GM19239 (cell line): ENCODE measurements around the gene MYO1C.
"Not testable (repeated sequence)": the region's sequence is repeated elsewhere in the genome, so short reads cannot be mapped to it uniquely, and the experiment has no call there.

Source experiments
- DNase-seq: peaks from one replicate; pipeline ENCODE4 v3.0.0; 2011; ENCODE audit warnings: low spot score; ENCODE audit not compliant: insufficient read length
- FAIRE-seq: peaks from 2 replicates; lab custom pipeline; 2011; peaks lifted over from hg19 to GRCh38; lab: Jason Lieb, UNC

The MYO1C gene, protein sequence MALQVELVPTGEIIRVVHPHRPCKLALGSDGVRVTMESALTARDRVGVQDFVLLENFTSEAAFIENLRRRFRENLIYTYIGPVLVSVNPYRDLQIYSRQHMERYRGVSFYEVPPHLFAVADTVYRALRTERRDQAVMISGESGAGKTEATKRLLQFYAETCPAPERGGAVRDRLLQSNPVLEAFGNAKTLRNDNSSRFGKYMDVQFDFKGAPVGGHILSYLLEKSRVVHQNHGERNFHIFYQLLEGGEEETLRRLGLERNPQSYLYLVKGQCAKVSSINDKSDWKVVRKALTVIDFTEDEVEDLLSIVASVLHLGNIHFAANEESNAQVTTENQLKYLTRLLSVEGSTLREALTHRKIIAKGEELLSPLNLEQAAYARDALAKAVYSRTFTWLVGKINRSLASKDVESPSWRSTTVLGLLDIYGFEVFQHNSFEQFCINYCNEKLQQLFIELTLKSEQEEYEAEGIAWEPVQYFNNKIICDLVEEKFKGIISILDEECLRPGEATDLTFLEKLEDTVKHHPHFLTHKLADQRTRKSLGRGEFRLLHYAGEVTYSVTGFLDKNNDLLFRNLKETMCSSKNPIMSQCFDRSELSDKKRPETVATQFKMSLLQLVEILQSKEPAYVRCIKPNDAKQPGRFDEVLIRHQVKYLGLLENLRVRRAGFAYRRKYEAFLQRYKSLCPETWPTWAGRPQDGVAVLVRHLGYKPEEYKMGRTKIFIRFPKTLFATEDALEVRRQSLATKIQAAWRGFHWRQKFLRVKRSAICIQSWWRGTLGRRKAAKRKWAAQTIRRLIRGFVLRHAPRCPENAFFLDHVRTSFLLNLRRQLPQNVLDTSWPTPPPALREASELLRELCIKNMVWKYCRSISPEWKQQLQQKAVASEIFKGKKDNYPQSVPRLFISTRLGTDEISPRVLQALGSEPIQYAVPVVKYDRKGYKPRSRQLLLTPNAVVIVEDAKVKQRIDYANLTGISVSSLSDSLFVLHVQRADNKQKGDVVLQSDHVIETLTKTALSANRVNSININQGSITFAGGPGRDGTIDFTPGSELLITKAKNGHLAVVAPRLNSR

DNA sequence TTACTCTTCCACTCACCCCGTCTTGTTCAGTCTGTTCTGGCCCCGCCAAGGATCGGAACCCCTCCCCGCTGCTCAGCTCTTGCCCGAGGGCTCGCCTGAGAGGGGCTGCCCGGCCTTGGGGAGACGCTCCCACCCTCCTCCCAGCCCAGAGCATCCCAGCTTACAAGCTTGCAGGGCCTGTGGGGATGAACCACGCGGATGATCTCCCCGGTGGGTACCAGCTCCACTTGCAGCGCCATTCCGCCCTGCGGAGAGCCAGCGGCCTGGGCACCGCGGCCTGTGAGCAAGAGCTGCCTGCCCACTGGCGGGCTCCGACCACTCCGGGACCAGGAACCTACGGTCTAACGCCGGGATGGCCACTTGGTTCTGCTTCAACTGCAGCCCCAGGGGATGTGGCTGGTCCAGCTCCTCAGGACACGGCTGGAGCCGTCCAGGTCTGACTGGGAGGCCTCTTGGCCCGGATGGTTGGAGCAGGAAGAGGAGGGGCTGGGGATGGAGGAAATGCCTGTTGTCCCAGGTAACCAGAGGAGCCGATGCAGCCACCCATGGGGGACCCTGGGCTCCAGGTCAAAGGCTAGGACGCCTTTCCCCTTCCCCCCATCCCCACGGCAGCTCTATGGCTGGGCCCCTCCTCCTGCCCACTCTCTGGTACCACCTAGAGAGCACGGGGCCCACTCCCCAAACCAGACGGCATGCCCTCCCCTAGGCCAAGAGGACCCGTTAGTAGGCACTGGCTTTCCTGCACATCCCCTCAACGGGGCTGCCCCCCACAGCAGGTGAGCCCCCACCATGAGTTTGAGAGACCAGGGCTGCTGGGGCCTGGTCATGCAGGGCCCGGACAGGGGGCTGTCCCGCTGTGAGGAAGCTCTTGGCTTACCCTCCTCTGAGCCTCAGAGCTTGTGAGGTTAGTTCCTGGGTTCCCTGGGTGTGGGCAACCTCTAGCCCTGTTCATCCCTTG is at the start of gene MYO1C:
TSS of gene MYO1C (minus strand) at position 438 of the 958 bp plus-strand sequence. CDS start at position 239, 199 bp downstream.
- no peak for FAIRE-seq
- no peak for DNase-seq

DNA sequence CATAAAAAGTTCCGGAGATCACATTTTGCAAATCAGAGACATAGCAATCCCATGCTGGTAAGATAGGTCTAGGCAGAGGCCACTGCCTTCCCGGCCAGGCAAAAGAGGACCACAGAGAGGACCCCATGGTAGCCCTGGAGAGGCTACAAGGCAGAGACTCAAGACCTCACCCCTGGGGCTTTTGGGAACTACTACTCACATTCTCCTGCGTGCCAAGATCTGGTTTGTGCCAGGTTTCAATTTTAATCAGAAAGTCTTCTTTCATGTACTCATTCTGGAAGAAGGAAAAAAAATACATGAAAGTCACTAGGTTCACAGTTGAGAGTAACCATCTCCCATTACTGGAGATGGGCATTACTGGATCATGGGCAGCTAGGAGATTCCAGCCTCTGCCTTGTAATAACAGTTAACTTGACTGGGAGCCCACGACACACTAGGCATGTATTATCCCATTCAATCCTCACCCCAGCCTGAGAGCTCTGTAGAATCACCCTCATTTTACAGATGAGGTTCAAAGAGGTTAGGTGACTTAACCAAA is 49.0 kb upstream of the MYO1C start:
- DNase-seq, result no peak
- FAIRE-seq, result no peak

DNA sequence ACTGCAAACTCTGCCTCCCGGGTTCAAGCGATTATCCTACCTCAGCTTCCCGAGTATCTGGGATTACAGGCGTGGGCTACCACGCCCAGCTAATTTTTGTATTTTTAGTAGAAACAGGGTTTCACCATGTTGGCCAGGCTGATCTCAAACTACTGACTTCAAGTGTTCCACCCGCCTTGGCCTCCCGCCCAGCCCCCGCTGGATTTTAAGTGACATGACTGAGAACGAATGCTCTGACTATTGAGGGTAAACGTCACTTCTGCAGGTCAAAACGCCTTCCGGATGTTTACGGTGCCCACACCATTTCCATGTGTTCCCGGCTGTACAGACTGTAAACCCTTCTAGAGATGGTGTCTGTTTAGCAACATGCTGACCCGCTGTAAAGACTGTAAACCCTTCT is 47.3 kb upstream of the MYO1C start:
- no peak for FAIRE-seq

DNA sequence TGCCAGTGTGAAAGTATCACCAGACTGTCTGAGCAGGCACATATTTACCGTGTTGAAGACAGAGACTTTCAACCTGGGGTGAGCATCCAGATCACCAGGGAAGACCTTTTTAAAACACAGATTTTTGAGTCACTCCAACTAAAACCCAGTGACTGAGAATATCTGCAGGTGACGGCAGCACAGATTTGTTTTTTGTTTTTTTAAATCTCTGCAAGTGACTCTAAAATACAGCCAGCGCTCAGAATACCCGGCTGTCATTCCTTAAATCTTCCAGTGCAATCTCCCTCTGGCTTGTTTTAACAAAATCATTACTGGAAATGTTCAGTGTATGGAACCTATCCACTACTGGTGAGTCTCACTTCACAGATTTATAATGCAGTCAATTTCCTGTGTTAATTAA is 43.3 kb upstream of the MYO1C start:
- no peak for FAIRE-seq
- DNase-seq, result no peak

More for the DNA sequence above, 47.3 kb upstream of the MYO1C start:
- no peak for DNase-seq

DNA sequence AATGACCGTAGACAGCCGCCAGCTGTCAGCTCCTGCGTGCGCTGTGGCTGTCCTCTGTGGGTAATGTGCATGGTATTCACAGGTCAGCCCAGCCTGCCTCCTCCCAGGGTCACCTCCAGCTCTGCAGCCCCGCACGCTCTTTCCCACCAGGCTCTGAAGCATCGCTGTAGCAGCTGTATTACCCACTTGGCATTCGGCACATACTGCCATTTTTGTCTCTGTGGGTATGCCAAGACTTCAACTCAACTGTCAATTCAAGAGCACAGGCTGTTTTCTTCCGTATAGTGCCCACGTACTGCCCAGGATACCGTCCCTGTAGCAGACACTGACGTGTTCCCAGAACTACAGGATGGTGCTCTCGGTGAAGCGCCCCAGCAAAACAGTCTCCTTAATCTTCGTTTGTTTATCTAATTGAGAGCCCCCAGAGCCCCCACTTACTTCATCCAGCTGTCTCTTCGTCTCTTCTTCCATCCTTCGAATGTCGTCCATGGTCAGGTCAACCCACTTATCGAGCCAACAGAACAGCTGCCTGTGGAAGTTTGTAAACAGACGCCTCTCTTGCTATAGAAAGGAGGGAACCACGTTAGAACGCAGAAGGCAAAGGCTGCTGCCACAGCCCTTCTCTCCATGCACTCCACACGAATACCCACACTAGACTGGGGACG is 41.3 kb upstream of the MYO1C start:
- DNase-seq, result no peak
- no peak for FAIRE-seq

DNA sequence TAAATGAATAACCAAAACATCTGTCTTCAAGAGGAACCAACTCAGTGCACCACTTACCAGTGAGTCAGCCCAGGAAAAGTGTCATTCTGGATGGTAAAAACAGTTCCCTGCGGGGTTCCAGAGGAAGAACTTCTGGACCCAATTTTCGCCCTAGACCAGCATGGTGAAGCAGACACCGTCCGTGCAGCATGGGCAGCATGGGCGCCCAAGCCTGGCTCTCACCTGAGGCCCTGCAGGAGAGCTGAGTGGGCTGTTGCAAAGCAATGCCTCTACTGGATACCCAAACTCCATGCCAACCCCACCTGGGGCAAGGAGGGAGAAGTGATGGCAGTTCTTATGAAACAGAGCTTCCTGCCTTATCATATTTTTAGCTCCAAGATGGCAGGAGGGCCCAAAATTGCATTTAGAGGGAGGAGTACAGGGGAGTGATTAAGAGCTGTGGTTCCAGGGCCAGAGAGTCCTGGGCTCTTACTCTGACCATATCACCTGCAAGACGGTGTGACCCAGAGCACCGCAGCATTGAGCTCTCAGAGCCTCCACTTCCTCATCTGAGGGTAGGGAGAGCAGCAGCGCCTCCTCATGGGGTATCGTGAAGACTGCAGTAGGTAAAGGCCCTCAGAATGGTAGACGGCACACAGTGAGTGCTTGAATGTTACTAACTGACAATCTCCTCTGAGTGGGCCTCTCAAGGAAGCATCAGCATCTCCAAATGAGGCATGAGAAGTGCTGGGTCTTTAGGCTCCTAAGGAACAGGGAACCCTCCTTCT is 40.5 kb upstream of the MYO1C start:
- DNase-seq, result no peak
- no peak for FAIRE-seq

DNA sequence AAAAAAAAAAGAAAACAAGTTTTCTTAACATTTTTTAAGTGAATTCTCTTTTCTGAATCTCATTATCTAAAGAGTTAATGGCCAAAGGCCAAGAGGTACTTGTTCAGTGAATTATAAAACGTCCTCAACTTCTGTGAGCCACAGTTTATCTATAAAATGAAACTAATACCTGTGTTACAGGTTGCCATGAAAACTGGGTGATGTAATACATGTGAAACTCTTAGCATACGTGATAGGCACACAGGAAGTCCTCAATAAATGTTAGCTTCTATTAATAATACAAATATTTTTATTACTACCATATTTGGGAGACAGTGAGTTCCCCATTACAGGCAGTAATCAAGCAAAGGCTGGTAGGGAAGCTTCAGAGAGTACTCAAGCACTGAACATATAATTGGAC is 37.4 kb upstream of the MYO1C start:
- DNase-seq (no peak), FAIRE-seq (no peak)

DNA sequence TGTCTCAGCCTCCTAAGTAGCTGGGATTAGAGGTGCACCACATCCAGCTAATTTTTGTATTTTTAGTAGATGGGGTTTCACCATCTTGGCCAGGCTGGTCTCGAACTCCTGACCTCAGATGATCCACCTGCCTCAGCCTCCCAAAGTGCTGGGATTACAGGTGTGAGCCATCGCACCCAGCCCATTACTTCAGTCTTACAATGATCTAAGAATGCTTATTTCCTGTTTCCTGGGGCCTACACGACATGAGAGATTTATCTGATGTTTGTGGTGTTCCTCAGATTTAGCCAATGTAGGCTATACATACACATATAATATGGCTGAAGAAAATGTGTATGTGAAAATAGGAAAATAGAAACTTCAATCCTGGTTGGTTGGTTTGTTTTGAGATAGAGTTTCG is 34.4 kb upstream of the MYO1C start:
- FAIRE-seq, DNase-seq: not testable (repeated sequence)

DNA sequence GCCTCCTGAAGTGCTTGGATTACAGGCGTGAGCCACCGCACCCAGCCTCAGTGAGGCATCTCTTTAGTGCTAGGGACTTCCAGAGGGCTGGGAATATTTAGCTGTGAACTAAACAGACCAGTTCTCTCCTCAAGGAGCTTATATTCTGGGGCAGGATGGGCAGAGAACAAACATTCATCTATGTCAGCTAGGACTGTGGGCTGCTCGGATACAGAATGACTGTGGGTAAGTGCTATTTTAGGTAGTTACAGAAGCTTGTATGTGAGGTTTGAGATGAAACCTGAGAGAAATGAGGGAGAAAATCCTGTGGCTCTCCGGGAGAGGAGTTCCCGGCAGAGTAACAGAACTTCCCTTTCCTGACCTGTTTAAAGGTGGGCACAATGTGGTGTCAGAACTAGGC is 30.1 kb upstream of the MYO1C start:
- FAIRE-seq, result no peak
- DNase-seq, result no peak

DNA sequence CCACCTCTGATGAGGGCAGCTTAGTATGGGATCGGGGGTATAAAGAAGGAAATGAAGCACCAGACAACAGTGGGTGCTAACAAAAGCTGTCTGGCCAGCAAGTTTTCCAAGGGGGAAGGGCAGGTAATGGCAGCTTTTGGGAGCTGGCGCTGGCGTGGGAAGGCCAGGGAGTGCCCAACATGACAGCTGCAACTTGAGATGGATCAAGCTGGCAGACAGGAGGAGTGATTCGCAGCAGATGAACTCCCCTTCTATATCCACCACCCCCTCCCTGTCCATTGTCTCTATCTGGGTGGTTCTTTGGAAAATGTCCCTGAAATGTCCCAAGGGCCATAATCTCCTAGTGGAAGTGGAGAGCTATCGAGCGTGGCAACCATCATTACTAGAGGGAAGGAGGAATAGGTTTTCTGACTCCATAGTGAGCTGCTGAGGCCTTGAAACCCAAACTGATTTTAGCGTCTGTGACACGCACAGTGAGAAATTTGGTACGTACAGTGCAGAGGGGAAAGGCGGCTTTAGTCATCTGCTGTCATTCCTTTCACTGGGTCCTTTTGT is 28.7 kb upstream of the MYO1C start:
- DNase-seq, result no peak
- FAIRE-seq, result no peak

DNA sequence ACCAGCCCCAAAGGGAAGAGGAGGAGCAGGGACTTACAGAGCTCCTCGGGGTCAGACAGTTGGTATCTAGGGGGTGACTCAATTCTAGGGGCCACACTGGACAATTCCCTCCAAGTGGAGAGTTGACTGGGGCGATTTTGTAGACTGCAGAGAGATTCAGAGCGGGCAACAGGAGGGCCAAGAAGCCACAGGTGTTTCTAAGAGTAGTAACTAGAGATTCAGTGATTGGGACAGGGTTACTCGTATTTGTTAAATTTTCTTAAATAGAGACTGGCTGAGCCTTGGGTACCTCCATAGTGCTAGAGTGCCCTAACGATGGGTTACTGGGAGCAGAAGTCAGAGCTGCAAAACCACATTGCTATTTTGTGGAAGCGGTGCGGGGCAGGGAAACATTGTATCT is 27.2 kb upstream of the MYO1C start:
- no peak for DNase-seq
- no peak for FAIRE-seq

DNA sequence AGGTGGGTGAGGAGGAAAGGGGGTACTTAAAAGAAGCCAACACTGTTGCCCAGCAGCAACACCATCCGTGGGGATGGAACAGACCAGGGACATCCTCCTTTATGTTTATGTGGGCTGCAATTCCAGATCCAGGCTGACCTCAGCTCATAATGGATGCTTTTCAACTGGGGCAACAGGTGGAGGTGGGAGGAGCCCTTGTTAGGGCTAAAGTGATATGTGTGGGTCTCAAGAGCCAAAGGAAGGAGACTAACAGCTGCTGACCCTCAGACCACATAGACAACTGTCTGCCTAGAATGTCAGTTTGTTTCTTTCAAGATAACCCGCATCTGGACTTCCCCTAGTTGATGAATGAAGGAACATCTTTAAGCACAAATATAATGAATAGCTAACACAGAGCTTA is 25.9 kb upstream of the MYO1C start:
- DNase-seq, result no peak
- FAIRE-seq, result no peak

DNA sequence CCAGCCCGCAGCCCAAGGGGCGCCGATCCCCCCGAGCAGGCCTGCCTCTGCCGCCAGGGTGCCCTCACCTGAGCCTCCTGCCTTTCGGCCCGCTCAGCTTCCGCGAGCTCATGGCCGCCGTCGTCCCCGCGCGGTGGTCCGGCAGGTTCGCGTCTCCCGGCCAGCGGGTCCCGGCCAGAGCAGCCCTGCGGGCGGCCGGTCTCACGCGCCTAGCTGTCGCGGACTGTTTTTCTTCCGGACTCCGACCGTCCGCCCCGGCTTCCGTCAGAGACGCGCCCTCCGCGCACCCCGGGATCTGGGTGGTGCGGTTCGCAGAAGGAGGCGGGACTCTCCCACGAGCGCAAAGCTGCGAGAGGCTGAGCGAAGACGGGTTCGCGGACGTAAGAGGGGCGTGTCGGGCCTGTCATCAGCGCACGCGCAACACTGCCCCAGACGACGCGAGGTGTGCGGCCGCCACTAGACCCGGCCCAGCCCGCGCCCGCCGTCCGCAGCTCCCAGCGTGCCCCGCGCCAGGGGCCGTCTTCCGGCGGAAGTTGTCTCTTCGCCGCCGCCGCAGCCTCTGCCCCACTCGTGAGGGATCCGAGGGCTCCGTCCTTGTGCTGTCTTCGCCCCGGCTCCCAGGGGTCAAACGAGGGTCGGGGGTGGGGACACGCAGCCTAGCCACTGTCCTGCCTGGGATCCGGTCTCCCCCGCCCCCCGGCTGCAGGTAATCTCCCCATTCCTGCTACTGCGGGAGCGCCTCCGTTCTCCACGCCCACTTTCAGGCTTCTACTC is 24.1 kb upstream of the MYO1C start, which contains the start of gene INPP5K:
TSS of gene INPP5K (minus strand) at position 225 of the 774 bp plus-strand sequence. CDS start at position 112, 113 bp downstream.
- DNase-seq, result peak; percentile 98
- peak; percentile 100 for FAIRE-seq

DNA sequence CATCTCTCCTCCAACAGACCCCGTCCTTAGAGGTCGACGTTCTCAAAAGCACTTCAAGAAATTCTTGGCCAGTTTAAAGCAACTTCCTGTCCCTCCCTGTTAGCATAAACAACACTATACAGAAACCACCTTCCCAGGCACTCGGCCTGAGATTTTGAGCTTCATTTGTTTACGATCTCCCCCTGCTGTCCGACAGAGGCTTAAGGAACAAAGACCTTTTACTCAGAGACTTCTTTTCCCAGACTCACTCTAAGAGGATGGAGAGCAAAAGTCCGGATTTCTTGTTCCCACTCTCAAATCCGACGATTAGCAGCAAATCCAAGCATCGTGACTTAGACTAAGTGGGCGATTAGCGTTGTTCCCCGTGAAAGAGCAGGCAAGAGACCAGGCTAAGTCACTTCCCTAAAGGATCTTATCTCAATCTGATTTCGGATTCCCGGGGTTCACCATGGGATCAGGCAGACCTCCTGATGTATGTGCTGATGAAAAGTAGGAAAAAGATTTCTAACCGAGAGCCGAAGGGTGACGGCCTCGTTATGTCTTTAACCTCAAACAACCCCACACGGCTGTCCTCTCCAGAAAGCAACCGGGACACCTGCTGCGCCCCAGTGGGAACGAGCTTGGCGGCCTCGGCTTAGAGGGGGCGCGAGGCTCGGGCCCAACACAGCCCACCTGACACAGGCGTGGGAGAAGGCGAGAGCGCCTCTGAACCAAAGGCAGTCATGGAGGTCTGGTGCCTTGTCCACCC is 23.3 kb upstream of the MYO1C start:
- peak; percentile 69 for DNase-seq
- FAIRE-seq, result peak; percentile 93

DNA sequence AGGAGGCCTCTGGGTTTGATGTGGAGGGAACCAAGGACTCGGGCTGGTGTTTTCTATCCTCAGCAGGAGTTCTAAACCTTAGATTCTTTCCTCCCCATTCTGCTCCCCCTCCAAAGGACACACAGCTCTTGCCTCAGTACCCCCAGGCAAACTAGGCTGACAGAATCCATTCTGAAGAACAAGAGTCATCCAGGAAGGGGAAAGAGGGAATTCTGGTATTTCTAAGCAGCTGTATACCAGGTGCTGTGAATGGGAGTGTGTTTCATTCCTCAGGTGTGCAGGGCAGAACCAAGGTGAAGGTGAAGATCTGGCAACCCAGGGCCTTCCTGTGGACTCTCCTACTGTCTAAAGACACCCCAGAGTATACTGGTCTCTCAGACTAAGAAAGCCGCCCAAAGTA is 19.9 kb upstream of the MYO1C start:
- DNase-seq (no peak), FAIRE-seq (no peak)

DNA sequence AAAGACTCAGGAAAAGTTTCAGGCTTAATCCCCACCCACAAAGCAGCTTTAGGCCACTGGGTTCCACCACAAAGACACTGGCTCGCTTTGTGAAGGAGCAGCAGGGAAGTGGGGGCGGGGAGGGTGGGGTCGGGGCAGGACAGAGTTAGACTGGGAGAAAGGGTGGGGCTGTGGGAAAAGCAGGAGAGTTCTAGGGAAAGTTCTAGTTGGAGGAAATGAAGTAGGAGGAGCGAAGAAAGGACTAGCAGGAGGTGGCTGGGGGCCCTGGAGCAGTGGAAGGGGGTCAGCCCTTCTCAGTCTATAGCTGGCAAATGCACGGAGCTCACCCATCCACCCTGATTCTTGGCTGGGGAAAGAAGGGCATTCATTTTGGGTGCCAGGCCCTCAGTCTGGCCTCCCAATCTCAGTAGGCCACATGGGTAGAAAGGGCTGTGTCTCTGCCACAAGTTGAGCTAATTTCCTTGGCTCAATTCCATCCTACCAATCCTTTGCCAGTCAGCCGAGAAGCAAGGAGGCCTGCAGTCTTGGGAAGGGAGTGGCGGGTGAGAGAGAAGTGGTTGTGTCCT is 19.4 kb upstream of the MYO1C start:
- FAIRE-seq (no peak), DNase-seq (no peak)
